B cell (primary cell): ENCODE results near the gene MDM1. TPM values are rescaled to one million over a fixed set of nuclear protein-coding genes. Genes with fewer than 3 reads are reported as not detected.

Source experiments
- ATAC-seq: fragments of 200-7000 bp; cut with Tn5 transposase; one replicate; pipeline ENCODE4 v1.10.0; 2021; ENCODE audit warnings: low read depth, mild to moderate bottlenecking, moderate number of reproducible peaks, moderate library complexity
- CTCF ChIA-PET: fragments of 350-600 bp; sonication (Branson Sonifier 250); formaldehyde crosslinking; loops from one replicate; lab custom pipeline; 2021; ENCODE audit warnings: antibody characterized with exemption, inconsistent platforms; lab: Charles Lee
- POLR2A ChIA-PET: fragments of 350-600 bp; sonication (Branson Sonifier 250); formaldehyde crosslinking; loops from one replicate; lab custom pipeline; 2021; ENCODE audit warnings: antibody characterized with exemption; lab: Charles Lee
- DNase-seq: peaks from one replicate; pipeline ENCODE4 v3.0.0; 2013
- H2AFZ ChIP-seq: 2 replicates; pipeline ENCODE4 v1.6.1; 2012; ENCODE audit warnings: mild to moderate bottlenecking, low read depth, low read length; ENCODE audit not compliant: insufficient read depth, poor library complexity, severe bottlenecking
- H3K27ac ChIP-seq, 2 donors: 1 replicate in 1 of 2; 2 replicates in 1 of 2; pipeline ENCODE4 v1.5.1; 2012 to 2013; ENCODE audit warnings: low read length in 2 of 2, mild to moderate bottlenecking in 2 of 2, moderate library complexity in 1 of 2
- H3K27me3 ChIP-seq, 4 experiments: fragments of 200-600 bp in 1 of 4; sonication (generic) in 1 of 4; replicated peaks in 1 of 4; 1 replicate in 2 of 4; 2 replicates in 2 of 4; pipeline versions ENCODE4 v1.6.1 to v1.7.0; 2013 to 2016; ENCODE audit warnings: low read length in 3 of 4, mild to moderate bottlenecking in 2 of 4, mixed read lengths in 1 of 4, moderate library complexity in 1 of 4; ENCODE audit not compliant: insufficient read depth in 4 of 4, control insufficient read depth in 3 of 4; ENCODE audit errors: control extremely low read depth in 1 of 4
- H3K36me3 ChIP-seq, 2 experiments: replicated peaks in 1 of 2; 1 replicate in 1 of 2; 2 replicates in 1 of 2; pipeline versions ENCODE4 v1.6.1 to v1.7.1; 2013; ENCODE audit warnings: low read length in 1 of 2; ENCODE audit not compliant: insufficient read depth in 2 of 2, control insufficient read depth in 1 of 2; ENCODE audit errors: control extremely low read depth in 1 of 2, extremely low read depth in 1 of 2
- H3K4me1 ChIP-seq, 2 donors: fragments of 200-600 bp in 1 of 2; sonication (generic) in 1 of 2; 1 replicate in 1 of 2; 2 replicates in 1 of 2; pipeline versions ENCODE4 v1.5.1 to v1.6.1; 2013 to 2017; ENCODE audit warnings: low read length in 2 of 2; ENCODE audit not compliant: control insufficient read depth in 2 of 2, insufficient read depth in 2 of 2
- H3K4me2 ChIP-seq: replicated peaks from 2 replicates; pipeline ENCODE3; 2012; ENCODE audit warnings: mild to moderate bottlenecking, low read depth, low read length; ENCODE audit not compliant: poor library complexity, severe bottlenecking
- H3K4me3 ChIP-seq, 5 experiments: fragments of 200-600 bp in 1 of 5; sonication (generic) in 1 of 5; 1 replicate in 3 of 5; 2 replicates in 2 of 5; pipeline versions ENCODE4 v1.5.1 to v1.7.0; 2011 to 2016; ENCODE audit warnings: low read length in 4 of 5, mild to moderate bottlenecking in 4 of 5, low read depth in 2 of 5, control low read depth in 1 of 5, moderate library complexity in 1 of 5; ENCODE audit not compliant: insufficient read depth in 1 of 5; ENCODE audit errors: control extremely low read depth in 1 of 5, extremely low read depth in 1 of 5
- H3K79me2 ChIP-seq: fragments of 200-600 bp; sonication (generic); one replicate; pipeline ENCODE4 v1.6.0; 2016; ENCODE audit warnings: low read length; ENCODE audit not compliant: control insufficient read depth, insufficient read depth
- H3K9ac ChIP-seq: fragments of 200-600 bp; sonication (generic); 2 replicates; pipeline ENCODE4 v1.6.1; 2017; ENCODE audit warnings: mild to moderate bottlenecking, low read length, moderate library complexity
- H3K9me3 ChIP-seq, 3 donors: one replicate each; pipeline versions ENCODE4 v1.6.1 to v1.7.1; 2013; ENCODE audit warnings: low read length in 2 of 3; ENCODE audit not compliant: control insufficient read depth in 2 of 3, insufficient read depth in 1 of 3; ENCODE audit errors: control extremely low read depth in 1 of 3
- H4K20me1 ChIP-seq: 2 replicates; pipeline ENCODE4 v1.6.0; 2012; ENCODE audit warnings: mild to moderate bottlenecking, low read length; ENCODE audit not compliant: insufficient read depth, control insufficient read depth, poor library complexity, severe bottlenecking
- H3K27ac Mint-ChIP-seq: one replicate; pipeline ENCODE4 v1.8.0; 2021; ENCODE audit warnings: mixed read lengths
- H3K27me3 Mint-ChIP-seq: one replicate; pipeline ENCODE4 v1.8.0; 2021; ENCODE audit warnings: mixed read lengths
- H3K4me1 Mint-ChIP-seq: one replicate; pipeline ENCODE4 v1.8.0; 2021; ENCODE audit warnings: mixed read lengths
- H3K4me3 Mint-ChIP-seq: one replicate; pipeline ENCODE4 v1.8.0; 2021; ENCODE audit warnings: mixed read lengths
- H3K9me3 Mint-ChIP-seq: one replicate; pipeline ENCODE4 v1.8.0; 2022; ENCODE audit warnings: mixed read lengths; ENCODE audit not compliant: insufficient read depth
- CTCF ChIP-seq: fragments of 200-600 bp; IDR thresholded peaks from one replicate; pipeline ENCODE4 v1.8.0; 2022; ENCODE audit warnings: antibody characterized with exemption, mild to moderate bottlenecking
- EZH2 ChIP-seq: IDR thresholded peaks from 2 replicates; pipeline ENCODE4 v1.6.1; 2012; ENCODE audit warnings: borderline replicate concordance, low read depth, mild to moderate bottlenecking, moderate library complexity, low read length; ENCODE audit not compliant: insufficient read depth, poor library complexity, severe bottlenecking
- WGBS: methylation state at CpG from one replicate; pipeline ENCODE4 v1.1.5; 2013; ENCODE audit warnings: missing lambda C conversion rate; ENCODE audit not compliant: insufficient coverage; 5-methylcytosine and 5-hydroxymethylcytosine counted together
- intact Hi-C: fragments of 100-400 bp; cut with micrococcal nuclease; formaldehyde crosslinking; loops from one replicate; pipeline ENCODE4 v1.10.0; 2022
- polyA plus RNA-seq: library from polyadenylated mRNA; depleted of rRNA; stranded (reverse); fragments of >200 nt; gene quantifications from 2 replicates; pipeline ENCODE4 v1.2.3, GENCODE V29; 2012
- total RNA-seq, 2 donors: library from RNA; stranded (reverse); fragments of 120-200 nt in 1 of 2; gene quantifications; 1 replicate in 1 of 2; 2 replicates in 1 of 2; pipeline versions ENCODE4 v1.2.3 to v1.2.4, GENCODE V29; 2013 to 2022

MDM1 gene
- total and polyA plus RNA-seq, 2 donors (not counting 1 experiment from before 2014, with no cell fraction given) = 13.9 to 38.3 TPM

DNA sequence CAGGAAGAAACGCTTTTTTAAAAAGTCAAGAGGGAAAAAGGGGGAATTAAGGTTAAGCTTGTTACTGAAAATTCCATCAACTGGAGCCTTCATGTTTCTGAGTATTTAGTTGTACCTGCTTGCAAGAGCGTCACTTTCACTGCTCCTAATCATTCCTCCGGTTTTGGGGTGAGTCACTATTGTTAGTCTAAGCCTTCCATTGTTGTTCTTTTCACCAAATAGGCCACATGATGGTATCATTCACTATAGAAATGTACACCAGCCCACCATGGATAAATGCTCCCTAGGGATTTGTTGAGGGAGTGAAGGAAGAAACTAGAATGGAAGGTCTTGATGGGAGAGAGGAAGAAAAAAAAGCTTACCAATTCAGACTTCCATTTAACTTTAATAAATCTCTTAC lies 81.7 kb downstream of the MDM1 start:
- Mint-ChIP-seq H3K4me3 (no peak overlapping the region), H3K4me1 (no peaks in the 10 kb centered on the region), H3K27me3 (peaks cover 24% of the 10 kb centered on the region), H3K9me3 (no peaks in the 10 kb centered on the region), H3K27ac (no peak overlapping the region)
- Histone ChIP-seq H3K9me3 (no peaks in the 10 kb centered on the region), H3K4me3 (no peak overlapping the region), H3K4me1 (no peaks in the 10 kb centered on the region), H2AFZ (no peak overlapping the region), H3K27me3 (peaks cover 0 to 3% (median 0%) of the 10 kb centered on the region in 4 experiments), H3K36me3 (no peaks in the 10 kb centered on the region), H3K9ac (no peak overlapping the region), H3K79me2 (no peaks in the 10 kb centered on the region), H3K4me2 (no peak overlapping the region), H3K27ac (no peak overlapping the region), H4K20me1 (no peaks in the 10 kb centered on the region)
- WGBS = no CpG with 5 or more reads among the region's 3 CpGs
- ChIA-PET POLR2A (no interaction called here), CTCF (interaction anchor here (0.6 to 3.1 kb wide), 2 partner anchors 14 to 70 kb away, joined by 4 to 8 read pairs; no protein-coding TSS in a partner anchor)
- TF ChIP-seq EZH2 (no peak), CTCF (no peak)
- ATAC-seq (no peak), DNase-seq (no peak)
- intact Hi-C loops = no loop called here

DNA sequence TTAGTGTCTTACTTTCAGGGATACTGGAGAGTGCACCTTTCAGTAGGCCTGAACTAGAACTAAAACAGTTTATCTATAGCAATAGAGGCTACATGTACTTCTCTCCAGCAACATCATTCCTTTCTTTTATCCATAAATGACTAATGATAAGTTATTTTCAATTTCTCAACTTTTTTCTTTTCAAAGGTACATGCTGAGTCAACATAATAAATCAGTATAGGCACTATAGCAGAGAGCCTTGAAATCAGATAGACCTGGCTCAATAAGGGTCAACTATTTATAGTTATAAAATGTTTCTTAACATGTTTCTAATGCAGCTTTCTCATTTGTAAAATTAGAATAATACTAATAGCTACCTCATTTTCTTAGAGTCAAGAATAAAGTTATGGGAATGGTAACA lies 84.4 kb downstream of the MDM1 start:
- no peaks in the 10 kb centered on the region for H3K4me1 ChIP-seq
- TF ChIP-seq CTCF (no peak), EZH2 (no peak)
- no peak for ATAC-seq
- intact Hi-C loops = no loop called here
- ChIA-PET CTCF (interaction anchor here (1.4 to 3.1 kb wide), 3 partner anchors 11 to 70 kb away, joined by 4 to 8 read pairs (median 6); no protein-coding TSS in a partner anchor), POLR2A (no interaction called here)
- no peak overlapping the region for H3K4me2 ChIP-seq
- H3K4me3 ChIP-seq = no peak overlapping the region
- no peak for DNase-seq
- no peak overlapping the region for H3K9ac ChIP-seq
- H3K9me3 Mint-ChIP-seq = no peaks in the 10 kb centered on the region
- no peaks in the 10 kb centered on the region for H3K4me1 Mint-ChIP-seq
- H3K79me2 ChIP-seq = no peaks in the 10 kb centered on the region
- peaks cover 0 to 3% (median 0%) of the 10 kb centered on the region in 4 experiments for H3K27me3 ChIP-seq
- no peaks in the 10 kb centered on the region for H3K36me3 ChIP-seq
- H3K27me3 Mint-ChIP-seq = peaks cover 24% of the 10 kb centered on the region
- no peak overlapping the region for H3K4me3 Mint-ChIP-seq
- H3K27ac ChIP-seq = no peak overlapping the region
- no peak overlapping the region for H3K27ac Mint-ChIP-seq
- H3K9me3 ChIP-seq = no peaks in the 10 kb centered on the region
- no peaks in the 10 kb centered on the region for H4K20me1 ChIP-seq
- no peak overlapping the region for H2AFZ ChIP-seq
